Muscle of leg (tissue), 11 donors: ENCODE measurements around the gene TNRC18. TPM values are rescaled to one million over a fixed set of nuclear protein-coding genes. Genes with fewer than 3 reads are reported as not detected.
"Not testable (repeated sequence)": the region's sequence is repeated elsewhere in the genome, so short reads cannot be mapped to it uniquely, and the experiment has no call there.

Experiments used
- DNase-seq: peaks from one replicate; pipeline ENCODE4 v3.0.0; 2013
- H3K27ac ChIP-seq: one replicate; pipeline ENCODE4 v1.5.1; 2013; ENCODE audit warnings: mild to moderate bottlenecking, low read length, control low read depth
- H3K27me3 ChIP-seq: one replicate; pipeline ENCODE4 v1.6.1; 2013; ENCODE audit warnings: low read length; ENCODE audit not compliant: control insufficient read depth, insufficient read depth
- H3K36me3 ChIP-seq: one replicate; pipeline ENCODE4 v1.6.1; 2013; ENCODE audit warnings: low read length; ENCODE audit not compliant: control insufficient read depth, insufficient read depth
- H3K4me1 ChIP-seq: one replicate; pipeline ENCODE4 v1.6.1; 2013; ENCODE audit warnings: low read length; ENCODE audit not compliant: control insufficient read depth, insufficient read depth
- H3K4me3 ChIP-seq: one replicate; pipeline ENCODE4 v1.5.1; 2013; ENCODE audit warnings: low read length, control low read depth
- H3K9me3 ChIP-seq: replicated peaks from 2 replicates; pipeline ENCODE4 v1.6.1; 2013; ENCODE audit warnings: low read depth, low read length; ENCODE audit not compliant: control insufficient read depth
- WGBS: methylation state at CpG from one replicate; pipeline ENCODE4 v1.1.5; 2013; ENCODE audit warnings: missing lambda C conversion rate; ENCODE audit not compliant: insufficient coverage; 5-methylcytosine and 5-hydroxymethylcytosine counted together
- polyA plus RNA-seq, 8 donors: library from polyadenylated mRNA; unstranded; fragments of 120-200 nt; gene quantifications; one replicate each; pipeline versions ENCODE4 v1.2.1 to v1.2.3, GENCODE V29; 2013; ENCODE audit warnings: inconsistent platforms in 1 of 8, low replicate concordance in 1 of 8; ENCODE audit not compliant: insufficient read length in 8 of 8, insufficient read depth in 1 of 8
- total RNA-seq: library from RNA; stranded (reverse); fragments of 120-200 nt; gene quantifications from one replicate; pipeline ENCODE4 v1.2.4, GENCODE V29; 2013

Gene TNRC18
- total and polyA plus RNA-seq, 9 donors = 18.3 to 81.3 (median 56.6) TPM

GRCh38 chr7:5320802-5321396 is 102.7 kb downstream of the TNRC18 start:
- no peak for DNase-seq
- no peaks in the 10 kb centered on the region for H3K27me3 ChIP-seq
- peaks cover 58% of the 10 kb centered on the region for H3K36me3 ChIP-seq
- WGBS = 94% methylated on average over 25 of the region's 33 CpGs
- no peak overlapping the region for H3K27ac ChIP-seq
- H3K9me3 ChIP-seq = peaks cover 12% of the 10 kb centered on the region
- no peak overlapping the region for H3K4me3 ChIP-seq
- H3K4me1 ChIP-seq = no peaks in the 10 kb centered on the region

- H3K27ac ChIP-seq = no peak overlapping the region
- H3K4me1 ChIP-seq = no peaks in the 10 kb centered on the region
- 97% methylated on average over 10 of the region's 13 CpGs for WGBS
- peaks cover 60% of the 10 kb centered on the region for H3K36me3 ChIP-seq
- H3K9me3 ChIP-seq = peaks cover 12% of the 10 kb centered on the region
- H3K4me3 ChIP-seq = no peak overlapping the region
- DNase-seq = no peak
- H3K27me3 ChIP-seq = no peaks in the 10 kb centered on the region
These were observed 103.2 kb downstream of the TNRC18 start for GRCh38 chr7:5320391-5320790.

GRCh38 chr7:5318613-5319012 is 105.0 kb downstream of the TNRC18 start:
- peaks cover 59% of the 10 kb centered on the region for H3K36me3 ChIP-seq
- H3K9me3 ChIP-seq = peaks cover 12% of the 10 kb centered on the region
- not testable (repeated sequence) for H3K27me3 ChIP-seq, H3K4me3 ChIP-seq, H3K27ac ChIP-seq, DNase-seq, H3K4me1 ChIP-seq
- 100% methylated on average over 1 of the region's 5 CpGs for WGBS

- no peaks in the 10 kb centered on the region for H3K27me3 ChIP-seq
- no peaks in the 10 kb centered on the region for H3K4me1 ChIP-seq
- H3K4me3 ChIP-seq = no peak overlapping the region
- no peak overlapping the region for H3K27ac ChIP-seq
- DNase-seq = no peak
- 94% methylated on average over 11 of the region's 14 CpGs for WGBS
- H3K36me3 ChIP-seq = peaks cover 60% of the 10 kb centered on the region
- peaks cover 12% of the 10 kb centered on the region for H3K9me3 ChIP-seq
These were observed 107.9 kb downstream of the TNRC18 start for GRCh38 chr7:5315761-5316160.

- no peak for DNase-seq
- Histone ChIP-seq H3K9me3 (peaks cover 9% of the 10 kb centered on the region), H3K4me1 (no peaks in the 10 kb centered on the region), H3K4me3 (no peak overlapping the region), H3K36me3 (peaks cover 57% of the 10 kb centered on the region), H3K27ac (no peak overlapping the region), H3K27me3 (no peaks in the 10 kb centered on the region)
- 89% methylated on average over 19 of the region's 19 CpGs for WGBS
These were observed 108.8 kb downstream of the TNRC18 start for GRCh38 chr7:5314864-5315263.

GRCh38 chr7:5313076-5313885 is 110.4 kb downstream of the TNRC18 start:
- H3K36me3 ChIP-seq = peaks cover 56% of the 10 kb centered on the region
- 73% methylated on average over 36 of the region's 48 CpGs for WGBS
- H3K27ac ChIP-seq, DNase-seq, H3K27me3 ChIP-seq, H3K4me1 ChIP-seq, H3K9me3 ChIP-seq, H3K4me3 ChIP-seq: not testable (repeated sequence)

- H3K36me3 ChIP-seq = peaks cover 62% of the 10 kb centered on the region
- H3K27me3 ChIP-seq = not testable (repeated sequence)
These were observed 111.2 kb downstream of the TNRC18 start for GRCh38 chr7:5312276-5313070.

GRCh38 chr7:5310822-5311405 is 112.7 kb downstream of the TNRC18 start:
- no peak overlapping the region for H3K4me3 ChIP-seq
- no peak for DNase-seq
- H3K9me3 ChIP-seq = no peaks in the 10 kb centered on the region
- no peaks in the 10 kb centered on the region for H3K4me1 ChIP-seq
- no peaks in the 10 kb centered on the region for H3K27me3 ChIP-seq
- peaks cover 63% of the 10 kb centered on the region for H3K36me3 ChIP-seq
- H3K27ac ChIP-seq = no peak overlapping the region
- 95% methylated on average over 16 of the region's 16 CpGs for WGBS

More at GRCh38 chr7:5312276-5313070, 111.2 kb downstream of the TNRC18 start:
- not testable (repeated sequence) for H3K4me3 ChIP-seq, H3K4me1 ChIP-seq, DNase-seq, H3K27ac ChIP-seq, H3K9me3 ChIP-seq
- 87% methylated on average over 25 of the region's 46 CpGs for WGBS

- H3K4me3 ChIP-seq = no peak overlapping the region
- H3K27ac ChIP-seq = no peak overlapping the region
- H3K9me3 ChIP-seq = no peaks in the 10 kb centered on the region
- H3K36me3 ChIP-seq = peaks cover 55% of the 10 kb centered on the region
- H3K4me1 ChIP-seq = no peaks in the 10 kb centered on the region
- no peaks in the 10 kb centered on the region for H3K27me3 ChIP-seq
- WGBS = 94% methylated on average over 15 of the region's 25 CpGs
- no peak for DNase-seq
These were observed 114.5 kb downstream of the TNRC18 start for GRCh38 chr7:5309146-5309545.
